DND-41 (cell line): Measurements from ENCODE around the gene CCNY.

Source experiments
- ATAC-seq: fragments of 200-7000 bp; cut with Tn5 transposase; 3 replicates; pipeline ENCODE4 v1.9.1; 2021; ENCODE audit warnings: low read depth; ENCODE audit not compliant: insufficient read depth
- DNase-seq: peaks from one replicate; pipeline ENCODE4 v3.0.0-alpha.2; 2020
- H2AFZ ChIP-seq: 2 replicates; pipeline ENCODE4 v1.6.0; 2012; ENCODE audit warnings: low read depth, low read length
- H3K27ac ChIP-seq: 2 replicates; pipeline ENCODE4 v1.5.1; 2012; ENCODE audit warnings: low read length, inconsistent platforms
- H3K27me3 ChIP-seq: fragments of 200-600 bp; sonication (generic); 2 replicates; pipeline ENCODE4 v1.6.0; 2012; ENCODE audit warnings: low read length, mild to moderate bottlenecking, inconsistent platforms; ENCODE audit not compliant: insufficient read depth, poor library complexity
- H3K36me3 ChIP-seq: 2 replicates; pipeline ENCODE4 v1.5.1; 2012; ENCODE audit warnings: low read length, inconsistent platforms; ENCODE audit not compliant: insufficient read depth
- H3K4me1 ChIP-seq: 2 replicates; pipeline ENCODE4 v1.5.1; 2012; ENCODE audit warnings: mild to moderate bottlenecking, low read length; ENCODE audit not compliant: insufficient read depth
- H3K4me2 ChIP-seq: 2 replicates; pipeline ENCODE4 v1.6.0; 2012; ENCODE audit warnings: mild to moderate bottlenecking, moderate library complexity, low read length, inconsistent platforms; ENCODE audit not compliant: insufficient read depth
- H3K4me3 ChIP-seq, 2 experiments: fragments of 200-600 bp in 1 of 2; shearing (Covaris generic) in 1 of 2; 2 replicates each; pipeline ENCODE4 v1.5.1; 2012 to 2016; ENCODE audit warnings: inconsistent platforms in 2 of 2, low read length in 2 of 2, mild to moderate bottlenecking in 2 of 2, low read depth in 1 of 2, moderate library complexity in 1 of 2
- H3K79me2 ChIP-seq: 2 replicates; pipeline ENCODE4 v1.6.0; 2012; ENCODE audit warnings: low read length, inconsistent platforms; ENCODE audit not compliant: insufficient read depth
- H3K9ac ChIP-seq: 2 replicates; pipeline ENCODE4 v1.6.0; 2012; ENCODE audit warnings: low read depth, mild to moderate bottlenecking, inconsistent platforms, low read length, moderate library complexity
- H3K9me3 ChIP-seq: 2 replicates; pipeline ENCODE4 v1.5.1; 2012; ENCODE audit warnings: low read length, moderate library complexity, mild to moderate bottlenecking, inconsistent platforms; ENCODE audit not compliant: insufficient read depth, severe bottlenecking
- H4K20me1 ChIP-seq: 2 replicates; pipeline ENCODE4 v1.6.0; 2012; ENCODE audit warnings: low read length; ENCODE audit not compliant: insufficient read depth
- EZH2 ChIP-seq: IDR thresholded peaks from 3 replicates; pipeline ENCODE4 v1.6.1; 2012; ENCODE audit warnings: borderline replicate concordance, low read depth, mild to moderate bottlenecking, moderate library complexity, low read length, inconsistent platforms; ENCODE audit not compliant: severe bottlenecking
- TF ChIP-seq, protein P1 (sequence below): IDR thresholded peaks from 2 replicates; pipeline ENCODE4 v1.5.1; 2012; ENCODE audit warnings: borderline replicate concordance, low read length, moderate library complexity, mild to moderate bottlenecking; ENCODE audit not compliant: poor library complexity, severe bottlenecking; ENCODE audit errors: extremely low read depth

The CCNY gene

DNA sequence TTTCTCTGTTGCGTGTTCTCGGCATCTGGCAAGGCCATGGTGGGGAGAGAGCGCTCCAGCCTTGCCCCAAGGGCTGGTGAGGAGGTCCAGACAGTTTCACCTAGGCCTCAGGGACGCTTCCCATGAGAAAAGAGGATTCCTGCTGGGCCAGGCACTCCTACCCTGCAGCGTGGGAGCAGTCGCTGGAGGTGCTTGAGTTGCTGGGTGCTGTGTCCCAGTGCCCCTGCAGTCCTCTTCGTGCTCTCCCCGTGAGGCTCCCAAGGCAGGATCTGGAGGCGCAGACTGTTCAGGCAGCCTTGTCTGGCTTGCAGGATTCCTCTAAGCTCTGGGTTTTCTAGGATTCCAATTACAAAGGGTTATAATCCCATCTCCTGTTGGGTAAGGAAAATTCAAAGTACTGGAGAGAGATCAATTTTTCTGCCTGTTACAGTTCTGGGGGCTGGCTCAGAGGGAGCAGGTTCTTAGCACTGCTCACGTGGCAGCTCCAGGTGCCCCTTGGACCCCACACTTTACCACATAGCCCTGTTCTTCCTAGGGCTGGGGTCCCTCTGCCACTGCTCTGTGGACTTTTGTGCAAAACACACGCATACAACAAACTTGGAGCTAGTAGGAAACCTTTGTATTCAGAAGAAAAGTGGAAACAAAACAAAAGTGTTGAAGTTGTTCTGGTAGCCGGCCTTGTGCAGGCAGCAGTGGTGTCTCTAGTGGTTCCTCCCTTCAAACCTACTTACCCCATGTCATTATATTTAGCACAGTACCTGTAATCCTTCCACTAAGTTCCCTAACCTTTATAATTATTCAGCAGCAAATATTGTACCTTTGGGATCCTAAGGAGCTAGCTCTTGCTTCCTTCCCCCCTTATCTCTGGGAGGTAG, 60.5 kb downstream of the CCNY start:
- Histone ChIP-seq H4K20me1 (peaks cover 71% of the 10 kb centered on the region), H3K9ac (no peak overlapping the region), H3K27ac (no peak overlapping the region), H3K4me3 (no peak overlapping the region), H3K27me3 (no peaks in the 10 kb centered on the region), H2AFZ (no peak overlapping the region), H3K4me2 (no peak overlapping the region), H3K4me1 (no peaks in the 10 kb centered on the region), H3K36me3 (no peaks in the 10 kb centered on the region), H3K79me2 (peaks cover 96% of the 10 kb centered on the region), H3K9me3 (no peaks in the 10 kb centered on the region)
- TF ChIP-seq, protein P1, sequence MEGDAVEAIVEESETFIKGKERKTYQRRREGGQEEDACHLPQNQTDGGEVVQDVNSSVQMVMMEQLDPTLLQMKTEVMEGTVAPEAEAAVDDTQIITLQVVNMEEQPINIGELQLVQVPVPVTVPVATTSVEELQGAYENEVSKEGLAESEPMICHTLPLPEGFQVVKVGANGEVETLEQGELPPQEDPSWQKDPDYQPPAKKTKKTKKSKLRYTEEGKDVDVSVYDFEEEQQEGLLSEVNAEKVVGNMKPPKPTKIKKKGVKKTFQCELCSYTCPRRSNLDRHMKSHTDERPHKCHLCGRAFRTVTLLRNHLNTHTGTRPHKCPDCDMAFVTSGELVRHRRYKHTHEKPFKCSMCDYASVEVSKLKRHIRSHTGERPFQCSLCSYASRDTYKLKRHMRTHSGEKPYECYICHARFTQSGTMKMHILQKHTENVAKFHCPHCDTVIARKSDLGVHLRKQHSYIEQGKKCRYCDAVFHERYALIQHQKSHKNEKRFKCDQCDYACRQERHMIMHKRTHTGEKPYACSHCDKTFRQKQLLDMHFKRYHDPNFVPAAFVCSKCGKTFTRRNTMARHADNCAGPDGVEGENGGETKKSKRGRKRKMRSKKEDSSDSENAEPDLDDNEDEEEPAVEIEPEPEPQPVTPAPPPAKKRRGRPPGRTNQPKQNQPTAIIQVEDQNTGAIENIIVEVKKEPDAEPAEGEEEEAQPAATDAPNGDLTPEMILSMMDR, result no peak
- no peak for TF ChIP-seq EZH2
- DNase-seq (no peak), ATAC-seq (no peak)

DNA sequence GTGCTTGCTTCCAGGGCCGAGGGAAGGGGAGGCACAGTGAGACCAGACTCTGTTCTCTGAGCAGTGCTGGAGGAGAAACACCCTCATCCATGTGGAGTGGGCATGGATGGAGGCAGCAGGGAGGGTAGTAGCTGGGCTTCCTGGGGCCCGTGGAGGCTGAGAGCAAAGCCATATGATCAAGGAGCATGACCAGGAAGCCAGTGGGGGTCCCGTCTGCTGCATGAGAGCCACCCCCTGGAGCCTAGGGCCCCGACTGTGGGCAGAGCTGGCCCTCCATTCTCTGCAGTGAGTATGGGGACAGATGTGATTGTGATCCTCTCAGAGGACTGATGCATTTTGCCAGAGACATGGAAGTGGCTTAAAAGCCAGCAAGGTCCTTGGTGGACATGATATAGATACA, 61.6 kb downstream of the CCNY start:
- Histone ChIP-seq H3K27me3 (no peaks in the 10 kb centered on the region), H3K79me2 (peaks cover 92% of the 10 kb centered on the region), H3K4me3 (no peak overlapping the region), H2AFZ (no peak overlapping the region), H4K20me1 (peaks cover 62% of the 10 kb centered on the region), H3K9me3 (no peaks in the 10 kb centered on the region), H3K4me1 (no peaks in the 10 kb centered on the region), H3K4me2 (no peak overlapping the region), H3K27ac (no peak overlapping the region), H3K9ac (no peak overlapping the region), H3K36me3 (no peaks in the 10 kb centered on the region)
- ATAC-seq (no peak), DNase-seq (no peak)
- no peak for TF ChIP-seq EZH2
- TF ChIP-seq, protein P1, result no peak

DNA sequence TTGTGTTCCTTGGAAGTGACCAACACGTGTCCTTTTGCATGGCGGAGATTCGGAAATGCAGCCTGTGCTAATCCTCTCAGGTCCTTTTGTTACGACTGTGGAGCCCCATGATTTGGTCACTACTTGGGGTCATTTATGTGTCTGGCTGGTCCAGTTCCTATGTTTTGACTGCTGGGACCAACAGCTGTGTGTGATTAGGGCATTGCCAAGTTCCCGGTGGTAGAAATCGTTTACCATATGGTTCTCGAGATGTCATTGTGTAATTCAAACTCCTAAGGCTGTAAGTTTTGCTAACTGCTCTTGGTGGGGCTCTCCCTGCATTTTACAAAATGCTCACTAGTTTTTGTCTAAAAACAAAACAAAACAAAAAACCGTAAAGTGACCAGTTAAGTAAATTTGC, 62.0 kb downstream of the CCNY start:
- ATAC-seq, result no peak
- no peak overlapping the region for H3K9ac ChIP-seq

More for the DNA sequence above, 62.0 kb downstream of the CCNY start:
- Histone ChIP-seq H3K79me2 (peaks cover 92% of the 10 kb centered on the region), H3K27ac (no peak overlapping the region), H2AFZ (no peak overlapping the region), H3K9me3 (no peaks in the 10 kb centered on the region), H3K4me3 (no peak overlapping the region), H3K4me1 (no peaks in the 10 kb centered on the region), H4K20me1 (peaks cover 60% of the 10 kb centered on the region), H3K36me3 (no peaks in the 10 kb centered on the region), H3K27me3 (no peaks in the 10 kb centered on the region), H3K4me2 (no peak overlapping the region)
- TF ChIP-seq, protein P1, result no peak
- no peak for TF ChIP-seq EZH2
- no peak for DNase-seq
